PFSK-1 (cell line): ENCODE results near the gene GRIA3.

Experiments
- FOXP2 ChIP-seq: optimal IDR thresholded peaks from 2 replicates; pipeline ENCODE3; 2011; ENCODE audit warnings: borderline replicate concordance, control low read depth, inconsistent platforms; ENCODE audit not compliant: insufficient read depth; ENCODE audit errors: extremely low read length, extremely low read depth
- POLR2AphosphoS5 ChIP-seq: IDR thresholded peaks from 2 replicates; pipeline ENCODE4 v1.6.1; 2012; ENCODE audit warnings: low read depth, mild to moderate bottlenecking, control low read depth, low read length, moderate library complexity
- SIN3A ChIP-seq: IDR thresholded peaks from 2 replicates; pipeline ENCODE4 v1.6.1; 2012; ENCODE audit warnings: mild to moderate bottlenecking, low read length, moderate library complexity, borderline replicate concordance; ENCODE audit not compliant: insufficient read depth
- TAF1 ChIP-seq: IDR thresholded peaks from 2 replicates; pipeline ENCODE4 v1.6.1; 2012; ENCODE audit warnings: low read length, control low read depth, borderline replicate concordance; ENCODE audit not compliant: insufficient read depth
- TF ChIP-seq, protein P1 (sequence below), 2 experiments: IDR thresholded peaks; 2 replicates each; pipeline versions ENCODE4 v1.6.1 to v1.8.0; 2011 to 2012; ENCODE audit warnings: low read depth in 2 of 2, low read length in 2 of 2, control low read depth in 1 of 2, inconsistent platforms in 1 of 2, mild to moderate bottlenecking in 1 of 2, moderate library complexity in 1 of 2; ENCODE audit not compliant: insufficient read depth in 1 of 2

GRIA3 gene

DNA sequence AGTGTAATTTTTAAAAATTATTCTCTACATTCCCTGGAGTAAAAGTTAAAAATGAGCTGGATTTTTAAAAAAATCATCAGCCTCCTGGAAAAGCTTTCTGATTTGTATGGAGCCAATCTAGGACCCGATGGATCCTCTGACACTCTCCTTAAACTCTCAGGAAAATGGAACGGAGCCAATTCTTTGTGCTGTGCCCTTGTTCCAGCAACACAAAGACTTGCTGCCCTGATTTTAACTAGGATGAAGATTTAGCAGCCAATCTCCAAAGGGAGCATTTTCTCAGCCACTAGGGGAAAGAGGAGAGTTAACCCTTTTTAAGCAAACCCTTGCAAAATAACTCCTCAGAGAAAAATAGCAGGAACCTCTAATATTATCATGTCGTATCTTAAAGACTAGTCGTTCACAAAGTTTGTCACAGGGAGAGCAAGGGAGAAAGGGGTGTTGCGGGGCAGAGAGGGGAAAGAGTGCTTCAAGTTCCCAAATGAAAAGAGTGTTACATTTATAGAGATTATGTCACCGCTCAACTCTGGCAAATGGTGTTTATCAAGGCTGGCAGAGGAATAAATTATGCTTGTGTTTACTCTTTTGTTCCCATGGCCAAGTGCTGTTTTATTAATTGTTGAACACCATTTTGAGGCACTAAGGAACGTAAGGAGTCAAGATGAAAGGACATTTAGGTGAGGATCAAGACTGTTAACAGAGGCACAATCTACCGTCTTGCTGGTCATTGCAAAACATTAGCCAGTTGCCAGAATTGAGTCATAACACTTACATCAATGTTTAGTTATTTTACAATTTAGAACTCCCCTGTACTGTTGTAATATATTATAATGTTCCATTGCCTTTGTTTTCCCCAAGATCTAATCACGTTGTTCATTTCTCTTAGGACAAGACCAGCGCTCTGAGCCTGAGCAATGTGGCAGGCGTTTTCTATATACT is 298.1 kb downstream of the GRIA3 start:
- TF ChIP-seq POLR2AphosphoS5 (no peak), TAF1 (no peak), FOXP2 (no peak), SIN3A (no peak)
- TF ChIP-seq, protein P1, sequence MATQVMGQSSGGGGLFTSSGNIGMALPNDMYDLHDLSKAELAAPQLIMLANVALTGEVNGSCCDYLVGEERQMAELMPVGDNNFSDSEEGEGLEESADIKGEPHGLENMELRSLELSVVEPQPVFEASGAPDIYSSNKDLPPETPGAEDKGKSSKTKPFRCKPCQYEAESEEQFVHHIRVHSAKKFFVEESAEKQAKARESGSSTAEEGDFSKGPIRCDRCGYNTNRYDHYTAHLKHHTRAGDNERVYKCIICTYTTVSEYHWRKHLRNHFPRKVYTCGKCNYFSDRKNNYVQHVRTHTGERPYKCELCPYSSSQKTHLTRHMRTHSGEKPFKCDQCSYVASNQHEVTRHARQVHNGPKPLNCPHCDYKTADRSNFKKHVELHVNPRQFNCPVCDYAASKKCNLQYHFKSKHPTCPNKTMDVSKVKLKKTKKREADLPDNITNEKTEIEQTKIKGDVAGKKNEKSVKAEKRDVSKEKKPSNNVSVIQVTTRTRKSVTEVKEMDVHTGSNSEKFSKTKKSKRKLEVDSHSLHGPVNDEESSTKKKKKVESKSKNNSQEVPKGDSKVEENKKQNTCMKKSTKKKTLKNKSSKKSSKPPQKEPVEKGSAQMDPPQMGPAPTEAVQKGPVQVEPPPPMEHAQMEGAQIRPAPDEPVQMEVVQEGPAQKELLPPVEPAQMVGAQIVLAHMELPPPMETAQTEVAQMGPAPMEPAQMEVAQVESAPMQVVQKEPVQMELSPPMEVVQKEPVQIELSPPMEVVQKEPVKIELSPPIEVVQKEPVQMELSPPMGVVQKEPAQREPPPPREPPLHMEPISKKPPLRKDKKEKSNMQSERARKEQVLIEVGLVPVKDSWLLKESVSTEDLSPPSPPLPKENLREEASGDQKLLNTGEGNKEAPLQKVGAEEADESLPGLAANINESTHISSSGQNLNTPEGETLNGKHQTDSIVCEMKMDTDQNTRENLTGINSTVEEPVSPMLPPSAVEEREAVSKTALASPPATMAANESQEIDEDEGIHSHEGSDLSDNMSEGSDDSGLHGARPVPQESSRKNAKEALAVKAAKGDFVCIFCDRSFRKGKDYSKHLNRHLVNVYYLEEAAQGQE (IDR thresholded peaks at IDR 0.05; ENCODE audit: insufficient read depth in 1 of 2, low read depth in 2 of 2, low read length in 2 of 2) = no peak

DNA sequence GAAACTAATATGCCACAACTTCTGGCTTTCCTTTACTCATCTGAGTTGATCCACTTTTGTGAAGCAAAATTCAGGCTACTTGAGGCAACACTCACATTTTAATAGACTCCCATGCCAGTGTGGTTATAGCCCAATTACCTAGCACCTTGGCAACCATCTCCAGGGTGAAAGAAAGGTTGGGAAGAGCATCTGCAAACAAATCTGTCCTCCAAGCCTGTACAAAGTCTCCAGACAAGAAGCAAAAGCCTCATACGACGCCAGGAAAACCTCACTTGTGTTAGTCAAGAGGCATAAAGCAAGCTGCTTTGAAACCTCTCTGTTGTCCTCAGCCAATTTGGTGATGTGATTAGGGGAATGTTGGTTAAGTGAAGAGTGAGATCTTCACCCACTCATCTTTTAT is 302.2 kb downstream of the GRIA3 start:
- TF ChIP-seq SIN3A = no peak
- no peak for TF ChIP-seq FOXP2
- TF ChIP-seq, protein P1 (IDR thresholded peaks at IDR 0.05; ENCODE audit: insufficient read depth in 1 of 2, low read depth in 2 of 2, low read length in 2 of 2) = no peak
- TF ChIP-seq POLR2AphosphoS5 = no peak
- no peak for TF ChIP-seq TAF1

DNA sequence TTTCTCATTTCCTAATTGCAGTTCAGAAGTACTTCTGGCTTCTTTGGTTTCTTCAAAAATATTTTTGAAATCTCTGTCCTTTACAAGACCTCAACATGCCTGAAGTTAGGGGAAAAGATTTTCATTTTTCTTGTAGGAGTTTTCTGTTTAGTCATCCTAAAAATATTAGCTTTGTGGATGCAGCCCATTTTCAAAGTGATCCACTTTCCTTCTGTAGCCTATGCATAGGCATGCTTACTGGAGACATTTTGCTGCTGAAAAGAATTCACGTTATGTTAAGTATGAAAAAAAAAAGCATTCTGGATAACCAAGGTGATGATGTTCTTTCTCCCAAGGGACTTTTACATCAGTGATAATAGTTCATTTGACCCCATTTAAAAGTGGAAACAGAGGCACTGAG is 303.2 kb downstream of the GRIA3 start:
- TF ChIP-seq TAF1 = no peak
- no peak for TF ChIP-seq SIN3A
- TF ChIP-seq FOXP2 = no peak
- TF ChIP-seq POLR2AphosphoS5 = no peak
- TF ChIP-seq, protein P1 (IDR thresholded peaks at IDR 0.05; ENCODE audit: insufficient read depth in 1 of 2, low read depth in 2 of 2, low read length in 2 of 2) = no peak

DNA sequence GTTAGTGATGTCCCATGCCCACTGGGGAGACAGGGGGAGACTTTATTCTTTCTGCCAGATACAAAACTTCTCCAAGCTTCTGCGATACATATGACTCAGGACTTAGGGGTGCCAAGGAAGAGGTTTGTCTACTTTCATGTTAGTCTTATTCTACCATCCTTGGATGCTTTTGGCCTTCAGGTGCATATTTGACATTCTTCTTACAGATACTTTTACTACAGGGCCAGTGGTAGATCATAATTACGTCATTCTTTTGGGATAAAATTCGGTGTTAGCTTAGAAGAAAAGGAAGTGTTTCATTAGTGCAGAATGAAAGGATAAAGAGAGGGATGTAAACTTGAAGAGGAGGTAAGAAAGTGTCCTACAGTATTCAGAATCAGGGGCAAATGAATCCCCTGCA is 303.6 kb downstream of the GRIA3 start:
- TF ChIP-seq SIN3A = no peak

DNA sequence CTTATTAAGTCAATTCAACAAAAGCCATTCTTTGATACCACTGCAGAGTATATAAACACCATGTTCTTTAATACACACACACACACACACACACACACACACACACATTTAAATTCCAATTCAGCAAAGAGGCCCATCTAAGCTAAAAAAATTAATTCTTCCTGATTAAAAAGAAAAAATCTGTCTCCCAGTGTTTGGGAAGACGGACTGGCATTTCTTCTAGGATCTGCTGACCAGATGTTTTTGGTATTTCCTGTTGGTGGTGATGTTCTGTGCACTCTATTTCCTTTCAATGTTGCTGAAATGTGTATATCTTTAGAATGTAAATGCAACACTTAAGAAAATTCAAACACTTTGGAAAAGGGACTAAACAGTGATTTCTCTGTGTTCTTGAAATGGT is 304.9 kb downstream of the GRIA3 start:
- TF ChIP-seq POLR2AphosphoS5 = no peak
- no peak for TF ChIP-seq FOXP2
- TF ChIP-seq, protein P1 (IDR thresholded peaks at IDR 0.05; ENCODE audit: insufficient read depth in 1 of 2, low read depth in 2 of 2, low read length in 2 of 2) = no peak
- no peak for TF ChIP-seq TAF1
- TF ChIP-seq SIN3A = no peak
